OCI-LY1 (cell line): ENCODE measurements around the gene PLK2.

ENCODE experiments used
- H2AFZ ChIP-seq: fragments of 200-600 bp; sonication (generic), shearing (Covaris generic); 2 replicates; pipeline ENCODE4 v1.6.0; 2014; ENCODE audit warnings: antibody characterized with exemption, mild to moderate bottlenecking, low read length
- H3F3A ChIP-seq: fragments of 200-600 bp; sonication (generic), shearing (Covaris generic); 2 replicates; pipeline ENCODE4 v1.6.0; 2014; ENCODE audit warnings: mild to moderate bottlenecking, antibody characterized with exemption, low read length, moderate library complexity; ENCODE audit not compliant: insufficient read depth
- H3K27ac ChIP-seq: fragments of 200-600 bp; sonication (generic); 2 replicates; pipeline ENCODE4 v1.5.1; 2014; ENCODE audit warnings: low read length, mixed run types, mild to moderate bottlenecking, low read depth; ENCODE audit not compliant: poor library complexity, severe bottlenecking
- H3K27me3 ChIP-seq: fragments of 200-600 bp; sonication (generic); 2 replicates; pipeline ENCODE4 v1.6.0; 2014; ENCODE audit warnings: antibody characterized with exemption, mild to moderate bottlenecking, low read length, moderate library complexity; ENCODE audit not compliant: insufficient read depth
- H3K36me3 ChIP-seq: fragments of 200-600 bp; sonication (generic); 2 replicates; pipeline ENCODE4 v1.6.1; 2014; ENCODE audit warnings: mild to moderate bottlenecking, antibody characterized with exemption, low read length, moderate library complexity, mixed read lengths; ENCODE audit not compliant: insufficient read depth
- H3K4me1 ChIP-seq: fragments of 200-600 bp; sonication (generic); 2 replicates; pipeline ENCODE4 v1.5.1; 2014; ENCODE audit warnings: mild to moderate bottlenecking, low read length, moderate library complexity; ENCODE audit not compliant: insufficient read depth, severe bottlenecking
- H3K4me2 ChIP-seq: fragments of 200-600 bp; sonication (generic), shearing (Covaris generic); 2 replicates; pipeline ENCODE4 v1.6.1; 2014; ENCODE audit warnings: low read length
- H3K4me3 ChIP-seq: fragments of 200-600 bp; sonication (generic); 2 replicates; pipeline ENCODE4 v1.5.1; 2014; ENCODE audit warnings: low read length, low read depth, mild to moderate bottlenecking, mixed read lengths; ENCODE audit not compliant: poor library complexity, severe bottlenecking
- H3K79me2 ChIP-seq: fragments of 200-600 bp; shearing (Covaris generic); 2 replicates; pipeline ENCODE4 v1.6.1; 2016; ENCODE audit warnings: mixed run types, low read length, mixed read lengths; ENCODE audit not compliant: insufficient read depth
- H3K9ac ChIP-seq: fragments of 200-600 bp; sonication (generic), shearing (Covaris generic); 2 replicates; pipeline ENCODE4 v1.6.1; 2014; ENCODE audit warnings: mild to moderate bottlenecking, low read length, mixed read lengths
- H3K9me2 ChIP-seq: fragments of 200-600 bp; sonication (generic), shearing (Covaris generic); 2 replicates; pipeline ENCODE4 v1.6.1; 2014; ENCODE audit warnings: low read depth, mild to moderate bottlenecking, low read length, mixed read lengths
- H3K9me3 ChIP-seq: fragments of 200-600 bp; shearing (Covaris generic); 2 replicates; pipeline ENCODE4 v1.6.1; 2014; ENCODE audit warnings: low read length, mixed read lengths
- H4K20me1 ChIP-seq: fragments of 200-600 bp; sonication (generic), shearing (Covaris generic); 2 replicates; pipeline ENCODE4 v1.6.0; 2016; ENCODE audit warnings: mild to moderate bottlenecking, low read length; ENCODE audit not compliant: insufficient read depth
- CTCF ChIP-seq: fragments of 200-600 bp; sonication (generic), shearing (Covaris generic); IDR thresholded peaks from 2 replicates; pipeline ENCODE4 v1.5.1; 2017; ENCODE audit warnings: mild to moderate bottlenecking, antibody characterized with exemption, low read length, moderate library complexity, mixed read lengths
- EZH2 ChIP-seq: fragments of 200-600 bp; sonication (generic), shearing (Covaris generic); IDR thresholded peaks from 2 replicates; pipeline ENCODE4 v1.8.0; 2017; ENCODE audit warnings: borderline replicate concordance, mixed run types, mild to moderate bottlenecking, antibody characterized with exemption, low read length, moderate library complexity, mixed read lengths

Gene PLK2

GRCh38 chr5:58450018-58450417 lies 9.9 kb downstream of the PLK2 start:
- no peak overlapping the region for H2AFZ ChIP-seq
- H3K4me3 ChIP-seq, result no peak overlapping the region
- no peaks in the 10 kb centered on the region for H3K9me2 ChIP-seq
- no peaks in the 10 kb centered on the region for H3F3A ChIP-seq
- no peak overlapping the region for H3K9ac ChIP-seq
- H3K27me3 ChIP-seq, result no peaks in the 10 kb centered on the region
- no peaks in the 10 kb centered on the region for H3K9me3 ChIP-seq
- H3K4me2 ChIP-seq, result no peak overlapping the region
- no peaks in the 10 kb centered on the region for H3K36me3 ChIP-seq
- no peak for TF ChIP-seq EZH2
- no peak for TF ChIP-seq CTCF
- no peak overlapping the region for H3K27ac ChIP-seq
- H3K79me2 ChIP-seq, result no peaks in the 10 kb centered on the region
- H3K4me1 ChIP-seq, result no peaks in the 10 kb centered on the region
- H4K20me1 ChIP-seq, result no peaks in the 10 kb centered on the region

GRCh38 chr5:58447226-58447625 lies 12.7 kb downstream of the PLK2 start:
- TF ChIP-seq CTCF, result no peak
- no peak for TF ChIP-seq EZH2
- no peaks in the 10 kb centered on the region for H3K4me1 ChIP-seq

GRCh38 chr5:58446024-58446423 lies 13.9 kb downstream of the PLK2 start:
- no peaks in the 10 kb centered on the region for H3K27me3 ChIP-seq
- H3K79me2 ChIP-seq, result no peaks in the 10 kb centered on the region
- no peaks in the 10 kb centered on the region for H3K36me3 ChIP-seq
- no peaks in the 10 kb centered on the region for H3K4me1 ChIP-seq
- H3K9me3 ChIP-seq, result no peaks in the 10 kb centered on the region
- no peak overlapping the region for H3K4me3 ChIP-seq
- H3K9me2 ChIP-seq, result no peaks in the 10 kb centered on the region
- no peak overlapping the region for H3K27ac ChIP-seq
- H3K4me2 ChIP-seq, result no peak overlapping the region
- no peak overlapping the region for H3K9ac ChIP-seq
- H2AFZ ChIP-seq, result no peak overlapping the region
- no peaks in the 10 kb centered on the region for H4K20me1 ChIP-seq
- TF ChIP-seq CTCF (no peak), EZH2 (no peak)
- H3F3A ChIP-seq, result no peaks in the 10 kb centered on the region

More at GRCh38 chr5:58447226-58447625, 12.7 kb downstream of the PLK2 start:
- no peak overlapping the region for H3K4me2 ChIP-seq
- H3K79me2 ChIP-seq, result no peaks in the 10 kb centered on the region
- H3K27ac ChIP-seq, result no peak overlapping the region
- H4K20me1 ChIP-seq, result no peaks in the 10 kb centered on the region
- H3K9me3 ChIP-seq, result no peaks in the 10 kb centered on the region
- H3F3A ChIP-seq, result no peaks in the 10 kb centered on the region
- H3K9me2 ChIP-seq, result no peaks in the 10 kb centered on the region
- H3K4me3 ChIP-seq, result no peak overlapping the region
- H3K9ac ChIP-seq, result no peak overlapping the region
- no peaks in the 10 kb centered on the region for H3K27me3 ChIP-seq
- H3K36me3 ChIP-seq, result no peaks in the 10 kb centered on the region
- H2AFZ ChIP-seq, result no peak overlapping the region
